GM13976 (cell line): ENCODE results near the gene CTTNBP2.

Source experiments
- DNase-seq: peaks from one replicate; pipeline ENCODE4 v3.0.0; 2012; ENCODE audit warnings: low spot score
- CTCF ChIP-seq: IDR thresholded peaks from 2 replicates; pipeline ENCODE4 v1.5.1; 2012; ENCODE audit warnings: borderline replicate concordance, mild to moderate bottlenecking; ENCODE audit not compliant: insufficient read depth; ENCODE audit errors: extremely low read depth, missing control alignments, control extremely low read depth
- in situ Hi-C: fragments of 300-500 bp; cut with MboI; formaldehyde crosslinking; loops from one replicate; pipeline ENCODE4 v1.12.0; 2022; ENCODE audit warnings: low sequenced_read_pairs, mixed read lengths, inconsistent platforms; ENCODE audit not compliant: unreplicated experiment

The CTTNBP2 gene

GRCh38 chr7:117705630-117706029, 167.6 kb downstream of the CTTNBP2 start:
- in situ Hi-C loops, result no loop called here
- no peak for DNase-seq
- TF ChIP-seq CTCF, result no peak

- DNase-seq, result no peak
- in situ Hi-C loops, result no loop called here
- TF ChIP-seq CTCF, result no peak
These were observed 169.2 kb downstream of the CTTNBP2 start for GRCh38 chr7:117704063-117704462.

GRCh38 chr7:117698018-117698417, 175.2 kb downstream of the CTTNBP2 start:
- no peak for TF ChIP-seq CTCF
- DNase-seq, result no peak
- in situ Hi-C loops, result no loop called here

GRCh38 chr7:117692338-117692737, 180.9 kb downstream of the CTTNBP2 start:
- no peak for TF ChIP-seq CTCF
- in situ Hi-C loops, result no loop called here
- DNase-seq, result no peak

GRCh38 chr7:117690147-117690546, 183.1 kb downstream of the CTTNBP2 start:
- in situ Hi-C loops, result no loop called here
- no peak for TF ChIP-seq CTCF

GRCh38 chr7:117689406-117689805, 183.8 kb downstream of the CTTNBP2 start:
- TF ChIP-seq CTCF, result no peak
- in situ Hi-C loops, result no loop called here
- no peak for DNase-seq

More at GRCh38 chr7:117690147-117690546, 183.1 kb downstream of the CTTNBP2 start:
- DNase-seq, result no peak

- DNase-seq, result no peak
- no peak for TF ChIP-seq CTCF
- in situ Hi-C loops, result no loop called here
These were observed 185.1 kb downstream of the CTTNBP2 start for GRCh38 chr7:117688126-117688525.
